ENCODE data around the gene DOC2B. TPM values are rescaled to one million over a fixed set of nuclear protein-coding genes. Genes with fewer than 3 reads are reported as not detected.

DOC2B gene
- total RNA-seq, 1 experiment from 2014 or later = 15.2 TPM

GRCh38 chr17:173166-173911, 8.1 kb downstream of the DOC2B start:
- no peak overlapping the region for H3K4me3 ChIP-seq (replicated peaks in 1 of 2; ENCODE audit: low read depth in 1 of 2, low read length in 2 of 2)
- intact Hi-C loops (cut with micrococcal nuclease) = no loop called here
- ChIA-PET RAD21 (ENCODE audit: low non-redundant PET in 1 of 2, low total read pairs in 2 of 2, uncharacterized antibody in 2 of 2, unreplicated experiment in 2 of 2) (no interaction called here), POLR2A (no interaction called here), CTCF (no interaction called here)
- DNase-seq (ENCODE audit: low read depth, low spot score) (no peak), ATAC-seq (no peak)
- H3K27ac ChIP-seq (ENCODE audit: low read depth, low read length) = no peak overlapping the region
- no peaks in the 10 kb centered on the region for H4K20me1 ChIP-seq (ENCODE audit: insufficient read depth)
- no TSS peak for BruUV-seq (replicated peaks)
- H3K9me3 ChIP-seq (ENCODE audit: control insufficient read depth in 1 of 2, insufficient read depth in 1 of 2, low read depth in 1 of 2, low read length in 2 of 2) = no peaks in the 10 kb centered on the region
- TF ChIP-seq ZNF274 (IDR thresholded peaks at IDR 0.05; ENCODE audit: low read depth, low read length) (no peak), ZFX (IDR thresholded peaks at IDR 0.05) (no peak), JUND (IDR thresholded peaks at IDR 0.05) (no peak), POLR2AphosphoS5 (IDR thresholded peaks at IDR 0.05; ENCODE audit: low read depth, low read length) (no peak), EZH2phosphoT487 (IDR thresholded peaks at IDR 0.05; ENCODE audit: borderline replicate concordance) (no peak), ZBTB33 (IDR thresholded peaks at IDR 0.05; ENCODE audit: extremely low read depth, insufficient replicate concordance, low read length) (no peak), FOSL1 (IDR thresholded peaks at IDR 0.05; ENCODE audit: low read depth) (no peak), POLR2A (IDR thresholded peaks at IDR 0.05; ENCODE audit: borderline replicate concordance, extremely low read depth, insufficient read depth, insufficient read length) (no peak), EGR1 (IDR thresholded peaks at IDR 0.05; ENCODE audit: low read depth) (no peak), SP1 (IDR thresholded peaks at IDR 0.05; ENCODE audit: low read depth) (no peak), EZH2 (IDR thresholded peaks at IDR 0.05) (no peak), SIN3A (IDR thresholded peaks at IDR 0.05; ENCODE audit: low read depth) (no peak), SRF (IDR thresholded peaks at IDR 0.05; ENCODE audit: low read depth) (no peak), CEBPB (IDR thresholded peaks at IDR 0.05; ENCODE audit: low read depth) (no peak), TCF7L2 (IDR thresholded peaks at IDR 0.05; ENCODE audit: borderline replicate concordance, extremely low read depth, insufficient read depth, insufficient read length) (no peak), ELF1 (IDR thresholded peaks at IDR 0.05; ENCODE audit: borderline replicate concordance, low read depth) (no peak)
- TF ChIP-seq, protein P1, sequence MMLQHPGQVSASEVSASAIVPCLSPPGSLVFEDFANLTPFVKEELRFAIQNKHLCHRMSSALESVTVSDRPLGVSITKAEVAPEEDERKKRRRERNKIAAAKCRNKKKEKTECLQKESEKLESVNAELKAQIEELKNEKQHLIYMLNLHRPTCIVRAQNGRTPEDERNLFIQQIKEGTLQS (IDR thresholded peaks at IDR 0.05) = no peak
- TF ChIP-seq, protein P2, sequence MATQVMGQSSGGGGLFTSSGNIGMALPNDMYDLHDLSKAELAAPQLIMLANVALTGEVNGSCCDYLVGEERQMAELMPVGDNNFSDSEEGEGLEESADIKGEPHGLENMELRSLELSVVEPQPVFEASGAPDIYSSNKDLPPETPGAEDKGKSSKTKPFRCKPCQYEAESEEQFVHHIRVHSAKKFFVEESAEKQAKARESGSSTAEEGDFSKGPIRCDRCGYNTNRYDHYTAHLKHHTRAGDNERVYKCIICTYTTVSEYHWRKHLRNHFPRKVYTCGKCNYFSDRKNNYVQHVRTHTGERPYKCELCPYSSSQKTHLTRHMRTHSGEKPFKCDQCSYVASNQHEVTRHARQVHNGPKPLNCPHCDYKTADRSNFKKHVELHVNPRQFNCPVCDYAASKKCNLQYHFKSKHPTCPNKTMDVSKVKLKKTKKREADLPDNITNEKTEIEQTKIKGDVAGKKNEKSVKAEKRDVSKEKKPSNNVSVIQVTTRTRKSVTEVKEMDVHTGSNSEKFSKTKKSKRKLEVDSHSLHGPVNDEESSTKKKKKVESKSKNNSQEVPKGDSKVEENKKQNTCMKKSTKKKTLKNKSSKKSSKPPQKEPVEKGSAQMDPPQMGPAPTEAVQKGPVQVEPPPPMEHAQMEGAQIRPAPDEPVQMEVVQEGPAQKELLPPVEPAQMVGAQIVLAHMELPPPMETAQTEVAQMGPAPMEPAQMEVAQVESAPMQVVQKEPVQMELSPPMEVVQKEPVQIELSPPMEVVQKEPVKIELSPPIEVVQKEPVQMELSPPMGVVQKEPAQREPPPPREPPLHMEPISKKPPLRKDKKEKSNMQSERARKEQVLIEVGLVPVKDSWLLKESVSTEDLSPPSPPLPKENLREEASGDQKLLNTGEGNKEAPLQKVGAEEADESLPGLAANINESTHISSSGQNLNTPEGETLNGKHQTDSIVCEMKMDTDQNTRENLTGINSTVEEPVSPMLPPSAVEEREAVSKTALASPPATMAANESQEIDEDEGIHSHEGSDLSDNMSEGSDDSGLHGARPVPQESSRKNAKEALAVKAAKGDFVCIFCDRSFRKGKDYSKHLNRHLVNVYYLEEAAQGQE (IDR thresholded peaks at IDR 0.05; ENCODE audit: low read depth) = no peak
- TF ChIP-seq, protein P3, sequence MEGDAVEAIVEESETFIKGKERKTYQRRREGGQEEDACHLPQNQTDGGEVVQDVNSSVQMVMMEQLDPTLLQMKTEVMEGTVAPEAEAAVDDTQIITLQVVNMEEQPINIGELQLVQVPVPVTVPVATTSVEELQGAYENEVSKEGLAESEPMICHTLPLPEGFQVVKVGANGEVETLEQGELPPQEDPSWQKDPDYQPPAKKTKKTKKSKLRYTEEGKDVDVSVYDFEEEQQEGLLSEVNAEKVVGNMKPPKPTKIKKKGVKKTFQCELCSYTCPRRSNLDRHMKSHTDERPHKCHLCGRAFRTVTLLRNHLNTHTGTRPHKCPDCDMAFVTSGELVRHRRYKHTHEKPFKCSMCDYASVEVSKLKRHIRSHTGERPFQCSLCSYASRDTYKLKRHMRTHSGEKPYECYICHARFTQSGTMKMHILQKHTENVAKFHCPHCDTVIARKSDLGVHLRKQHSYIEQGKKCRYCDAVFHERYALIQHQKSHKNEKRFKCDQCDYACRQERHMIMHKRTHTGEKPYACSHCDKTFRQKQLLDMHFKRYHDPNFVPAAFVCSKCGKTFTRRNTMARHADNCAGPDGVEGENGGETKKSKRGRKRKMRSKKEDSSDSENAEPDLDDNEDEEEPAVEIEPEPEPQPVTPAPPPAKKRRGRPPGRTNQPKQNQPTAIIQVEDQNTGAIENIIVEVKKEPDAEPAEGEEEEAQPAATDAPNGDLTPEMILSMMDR (IDR thresholded peaks at IDR 0.05 in 2 of 3, conservative IDR thresholded peaks at IDR 0.05 in 1 of 3; ENCODE audit: borderline replicate concordance in 1 of 3, insufficient read depth in 1 of 3, low read depth in 2 of 3, low read length in 2 of 3) = no peak
- no peak overlapping the region for H3K4me2 ChIP-seq (ENCODE audit: low read length)
- H3K9me2 ChIP-seq (ENCODE audit: insufficient read depth) = no peaks in the 10 kb centered on the region
- no peak overlapping the region for H3K9ac ChIP-seq (ENCODE audit: low read length)
- no peak overlapping the region for H2AFZ ChIP-seq (ENCODE audit: low read depth, low read length, poor library complexity, severe bottlenecking)
- H3K27me3 ChIP-seq (ENCODE audit: insufficient read depth, low read length) = no peaks in the 10 kb centered on the region
- H3K36me3 ChIP-seq (ENCODE audit: control insufficient read depth in 1 of 2, insufficient read depth in 2 of 2, low read length in 2 of 2) = no peaks in the 10 kb centered on the region
- peaks cover 6% of the 10 kb centered on the region; the same call in 1 of the 2 replicates for H3K79me2 ChIP-seq (ENCODE audit: insufficient read depth, low read length)
- H3K4me1 ChIP-seq (ENCODE audit: control insufficient read depth in 1 of 2, insufficient read depth in 2 of 2, low read length in 2 of 2) = peaks cover 0 to 4% of the 10 kb centered on the region in 2 experiments; a peak in 1 of 4 replicates

Data from HCT116 (cell line).